Spleen (tissue), 11 donors: ENCODE results near the gene ADH5. TPM values are rescaled to one million over a fixed set of nuclear protein-coding genes. Genes with fewer than 3 reads are reported as not detected.
"Not testable (repeated sequence)": the region's sequence is repeated elsewhere in the genome, so short reads cannot be mapped to it uniquely, and the experiment has no call there.

Experiments
- DNase-seq: peaks from one replicate; pipeline ENCODE4 v3.0.0-alpha.2; 2020
- H3K27ac ChIP-seq, 8 donors: fragments of 200-600 bp; sonication (generic) in 7 of 8; 1 replicate in 4 of 8; 2 replicates in 4 of 8; pipeline versions ENCODE4 v1.5.0 to v1.8.0; 2016 to 2021; ENCODE audit warnings: inconsistent platforms in 4 of 8, mild to moderate bottlenecking in 4 of 8, moderate library complexity in 1 of 8
- H3K27me3 ChIP-seq, 7 donors: fragments of 200-600 bp; sonication (generic) in 6 of 7; replicated peaks in 1 of 7; 1 replicate in 4 of 7; 2 replicates in 3 of 7; pipeline versions ENCODE4 v1.5.0 to v1.8.0; 2016 to 2021; ENCODE audit warnings: inconsistent platforms in 3 of 7, mild to moderate bottlenecking in 1 of 7
- H3K36me3 ChIP-seq, 6 donors: fragments of 200-600 bp; sonication (generic) in 5 of 6; 1 replicate in 4 of 6; 2 replicates in 2 of 6; pipeline versions ENCODE4 v1.5.0 to v1.8.0; 2016 to 2021; ENCODE audit warnings: inconsistent platforms in 2 of 6
- H3K4me1 ChIP-seq, 6 donors: fragments of 200-600 bp; sonication (generic) in 5 of 6; 1 replicate in 3 of 6; 2 replicates in 3 of 6; pipeline versions ENCODE4 v1.5.0 to v1.8.0; 2016 to 2021; ENCODE audit warnings: inconsistent platforms in 3 of 6
- H3K4me3 ChIP-seq, 8 donors: fragments of 200-600 bp; sonication (generic) in 7 of 8; 1 replicate in 4 of 8; 2 replicates in 4 of 8; pipeline versions ENCODE4 v1.5.0 to v1.8.0; 2016 to 2021; ENCODE audit warnings: inconsistent platforms in 4 of 8, mild to moderate bottlenecking in 4 of 8, moderate library complexity in 2 of 8
- H3K9me3 ChIP-seq, 8 donors: fragments of 200-600 bp; sonication (generic) in 7 of 8; 1 replicate in 4 of 8; 2 replicates in 4 of 8; pipeline versions ENCODE4 v1.5.0 to v1.8.0; 2016 to 2021; ENCODE audit warnings: inconsistent platforms in 4 of 8
- CTCF ChIP-seq, 11 experiments: fragments of 200-600 bp in 7 of 11; fragments of 450-650 bp in 4 of 11; sonication (generic) in 4 of 11; IDR thresholded peaks in 8 of 11; conservative IDR thresholded peaks in 3 of 11; 1 replicate in 7 of 11; 2 replicates in 4 of 11; pipeline versions ENCODE4 v1.4.0 to v1.8.0; 2016 to 2021; ENCODE audit warnings: antibody characterized with exemption in 11 of 11, inconsistent platforms in 4 of 11, mild to moderate bottlenecking in 1 of 11
- POLR2A ChIP-seq, 3 donors: fragments of 450-650 bp; IDR thresholded peaks; one replicate each; pipeline ENCODE4 v1.5.1; 2017; ENCODE audit warnings: antibody characterized with exemption in 3 of 3, mild to moderate bottlenecking in 1 of 3
- POLR2AphosphoS5 ChIP-seq, 3 donors: sonication (generic); formaldehyde crosslinking; IDR thresholded peaks; one replicate each; pipeline ENCODE4 v1.5.1; 2017; ENCODE audit warnings: antibody characterized with exemption in 3 of 3
- WGBS, 5 donors: extraction: QIAGEN DNeasy Blood & Tissue Kit in 3 of 5; methylation state at CpG; one replicate each; pipeline versions ENCODE4 v1.1.5 to v1.1.7; 2013 to 2018; 5-methylcytosine and 5-hydroxymethylcytosine counted together
- intact Hi-C: fragments of 100-400 bp; cut with DNase I; formaldehyde crosslinking; loops from one replicate; pipeline ENCODE4 v1.15.0; 2023; ENCODE audit warnings: low total_unique reads
- polyA plus RNA-seq, 3 donors: library from polyadenylated mRNA; stranded (reverse); fragments of 200-250 nt; gene quantifications; one replicate each; pipeline ENCODE4 v1.2.1, GENCODE V29; 2013
- total RNA-seq, 7 donors: library from RNA; depleted of rRNA in 3 of 7; stranded (reverse); fragments of >200 nt in 3 of 7; fragmentation: NEBNext Ultra II Directional in 4 of 7; extraction: Animal tissue kit (Norgen Biotek cat#: 25700) in 4 of 7; gene quantifications; one replicate each; pipeline versions ENCODE4 v1.1.0 to v1.2.1, GENCODE V29; 2016 to 2021
- donor health status: healthy with polysubstance abuse.
- donor health status: DM: no; HTN: no; CAD: no; lungs with moderate emphysema.
- donor health status: DM: no; HTN: no; CAD: no.
- donor health status: Bipolar disorder and iron deficiency.
- donor health status: healthy.
- donor health status: DM: no; HTN: no; CAD: no.
- donor health status: DM: yes; HTN: yes; CAD: no.

The ADH5 gene
- total and polyA plus RNA-seq, 10 donors: 54.2 to 93.1 (median 74.4) TPM

- Histone ChIP-seq H3K4me3 (no peak overlapping the region), H3K9me3 (no peaks in the 10 kb centered on the region), H3K27ac (no peak overlapping the region), H3K36me3 (peaks cover 2 to 87% (median 74%) of the 10 kb centered on the region in 6 donors), H3K27me3 (no peaks in the 10 kb centered on the region), H3K4me1 (peaks cover 0 to 31% (median 11%) of the 10 kb centered on the region in 6 donors)
- intact Hi-C loops: no loop called here
- DNase-seq: no peak
- WGBS, 5 donors: 92 to 97% (median 95%) methylated on average over 5 of the region's 5 CpGs
- TF ChIP-seq POLR2AphosphoS5 (IDR thresholded peaks at IDR 0.05) (no peak), CTCF (IDR thresholded peaks at IDR 0.05 in 8 of 11, conservative IDR thresholded peaks at IDR 0.05 in 3 of 11) (no peak), POLR2A (IDR thresholded peaks at IDR 0.05) (no peak)
Observed at GRCh38 chr4:99082192-99082591, 6.4 kb downstream of the ADH5 start.

- DNase-seq, H3K27me3 ChIP-seq, intact Hi-C loops, H3K4me3 ChIP-seq, H3K9me3 ChIP-seq, H3K27ac ChIP-seq: not testable (repeated sequence)
- Histone ChIP-seq H3K36me3 (peaks cover 2 to 100% (median 87%) of the 10 kb centered on the region in 6 donors), H3K4me1 (peaks cover 0 to 17% (median 2%) of the 10 kb centered on the region in 6 donors)
- WGBS, 5 donors: 68 to 86% (median 70%) methylated on average over 6 of the region's 6 CpGs
Observed at GRCh38 chr4:99080869-99081268, 7.7 kb downstream of the ADH5 start.

GRCh38 chr4:99079625-99080295 is 8.8 kb downstream of the ADH5 start:
- WGBS, 5 donors: 87 to 96% (median 92%) methylated on average over 5 of the region's 5 CpGs
- intact Hi-C loops: no loop called here
- peaks cover 0 to 13% (median 2%) of the 10 kb centered on the region in 6 donors for H3K4me1 ChIP-seq
- no peaks in the 10 kb centered on the region for H3K9me3 ChIP-seq
- H3K27ac ChIP-seq: no peak overlapping the region
- H3K36me3 ChIP-seq: peaks cover 2 to 100% (median 95%) of the 10 kb centered on the region in 6 donors
- no peak for DNase-seq
- no peaks in the 10 kb centered on the region for H3K27me3 ChIP-seq
- H3K4me3 ChIP-seq: no peak overlapping the region
- TF ChIP-seq POLR2AphosphoS5 (IDR thresholded peaks at IDR 0.05) (no peak), POLR2A (IDR thresholded peaks at IDR 0.05) (no peak), CTCF (IDR thresholded peaks at IDR 0.05 in 8 of 11, conservative IDR thresholded peaks at IDR 0.05 in 3 of 11) (no peak)

GRCh38 chr4:99078931-99079624 is 9.5 kb downstream of the ADH5 start:
- DNase-seq: no peak
- Histone ChIP-seq H3K9me3 (no peaks in the 10 kb centered on the region), H3K4me1 (peaks cover 0 to 13% (median 0%) of the 10 kb centered on the region in 6 donors), H3K27me3 (no peaks in the 10 kb centered on the region), H3K36me3 (peaks cover under 1 to 100% (median 98%) of the 10 kb centered on the region in 6 donors), H3K27ac (no peak overlapping the region), H3K4me3 (no peak overlapping the region)
- WGBS, 5 donors: 88 to 95% (median 89%) methylated on average over 5 of the region's 5 CpGs
- no peak for TF ChIP-seq CTCF (IDR thresholded peaks at IDR 0.05 in 8 of 11, conservative IDR thresholded peaks at IDR 0.05 in 3 of 11)
- TF ChIP-seq POLR2A (IDR thresholded peaks at IDR 0.05): no peak
- no peak for TF ChIP-seq POLR2AphosphoS5 (IDR thresholded peaks at IDR 0.05)
- intact Hi-C loops: no loop called here
